DMS 273 (cell line): ENCODE results near the gene MYT1.
A peak's percentile ranks its signal among the peaks of the same experiment; 100 is the strongest.
"Not testable (repeated sequence)": the region's sequence is repeated elsewhere in the genome, so short reads cannot be mapped to it uniquely, and the experiment has no call there.

Experiments
- DNase-seq: peaks from one replicate; lab custom pipeline; 2025; ENCODE audit not compliant: unreplicated experiment; lab: John Stamatoyannopoulos, UW

MYT1 gene

GRCh38 chr20:64228751-64229506 is 64.7 kb downstream of the MYT1 start:
- peak; percentile 31 for DNase-seq

DNA sequence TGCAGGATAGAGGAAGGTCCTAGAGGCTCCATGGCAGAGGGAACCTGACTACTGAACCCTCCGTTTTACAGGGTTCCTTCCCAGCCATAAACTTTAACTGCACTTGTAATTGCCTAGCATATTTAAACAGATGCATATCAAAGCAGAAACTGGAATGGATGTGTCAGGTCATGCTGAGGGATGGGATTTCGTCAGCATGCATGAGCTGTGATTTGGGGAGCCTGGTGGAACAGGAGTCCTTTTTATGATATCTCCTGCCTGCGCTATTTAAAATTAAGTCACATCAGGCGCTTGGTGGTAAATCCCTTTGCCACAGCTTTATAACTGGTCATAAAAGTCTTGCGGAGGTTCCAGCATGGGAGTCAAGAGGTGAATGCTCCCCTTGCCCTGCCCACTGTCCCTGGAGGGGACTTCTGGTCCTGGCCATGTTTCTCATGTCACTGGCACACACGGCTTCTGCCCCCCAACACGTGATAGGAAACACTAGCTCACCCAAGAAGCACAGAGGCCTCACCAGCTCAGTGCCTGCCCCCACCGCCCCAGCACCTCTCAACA is 65.3 kb downstream of the MYT1 start:
- DNase-seq: peak; percentile 46

- no peak for DNase-seq
Measured at GRCh38 chr20:64230461-64231145, 66.4 kb downstream of the MYT1 start.

GRCh38 chr20:64231621-64232550 is 67.6 kb downstream of the MYT1 start:
- DNase-seq: no peak

GRCh38 chr20:64232794-64233193 is 68.5 kb downstream of the MYT1 start:
- peak; percentile 28 for DNase-seq

GRCh38 chr20:64233725-64234124 is 69.5 kb downstream of the MYT1 start:
- DNase-seq: no peak

DNA sequence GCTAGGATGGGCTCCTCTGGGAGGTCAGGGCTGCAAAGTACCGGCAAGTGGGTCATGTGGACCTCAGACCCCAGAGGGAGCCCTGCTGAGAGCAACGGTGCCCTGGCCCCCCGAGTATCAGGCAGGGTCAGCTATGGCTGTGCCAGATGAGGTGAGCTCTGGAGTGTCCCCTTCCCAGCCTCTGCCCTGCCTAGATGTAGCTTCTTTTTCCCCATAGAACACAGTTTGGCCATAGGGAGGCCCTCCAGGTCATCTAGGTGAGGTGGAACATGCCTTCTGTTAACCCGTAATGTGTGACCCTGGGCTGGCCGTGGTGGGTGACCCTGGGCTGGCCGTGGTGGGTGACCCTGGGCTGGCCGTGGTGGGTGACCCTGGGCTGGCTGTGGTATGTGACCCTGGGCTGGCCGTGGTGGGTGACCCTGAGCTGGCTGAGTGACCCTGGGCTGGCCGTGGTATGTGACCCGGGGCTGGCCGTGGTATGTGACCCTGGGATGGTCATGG is 70.1 kb downstream of the MYT1 start:
- DNase-seq: no peak

- DNase-seq: not testable (repeated sequence)
Measured at GRCh38 chr20:64234921-64235565, 70.8 kb downstream of the MYT1 start.

DNA sequence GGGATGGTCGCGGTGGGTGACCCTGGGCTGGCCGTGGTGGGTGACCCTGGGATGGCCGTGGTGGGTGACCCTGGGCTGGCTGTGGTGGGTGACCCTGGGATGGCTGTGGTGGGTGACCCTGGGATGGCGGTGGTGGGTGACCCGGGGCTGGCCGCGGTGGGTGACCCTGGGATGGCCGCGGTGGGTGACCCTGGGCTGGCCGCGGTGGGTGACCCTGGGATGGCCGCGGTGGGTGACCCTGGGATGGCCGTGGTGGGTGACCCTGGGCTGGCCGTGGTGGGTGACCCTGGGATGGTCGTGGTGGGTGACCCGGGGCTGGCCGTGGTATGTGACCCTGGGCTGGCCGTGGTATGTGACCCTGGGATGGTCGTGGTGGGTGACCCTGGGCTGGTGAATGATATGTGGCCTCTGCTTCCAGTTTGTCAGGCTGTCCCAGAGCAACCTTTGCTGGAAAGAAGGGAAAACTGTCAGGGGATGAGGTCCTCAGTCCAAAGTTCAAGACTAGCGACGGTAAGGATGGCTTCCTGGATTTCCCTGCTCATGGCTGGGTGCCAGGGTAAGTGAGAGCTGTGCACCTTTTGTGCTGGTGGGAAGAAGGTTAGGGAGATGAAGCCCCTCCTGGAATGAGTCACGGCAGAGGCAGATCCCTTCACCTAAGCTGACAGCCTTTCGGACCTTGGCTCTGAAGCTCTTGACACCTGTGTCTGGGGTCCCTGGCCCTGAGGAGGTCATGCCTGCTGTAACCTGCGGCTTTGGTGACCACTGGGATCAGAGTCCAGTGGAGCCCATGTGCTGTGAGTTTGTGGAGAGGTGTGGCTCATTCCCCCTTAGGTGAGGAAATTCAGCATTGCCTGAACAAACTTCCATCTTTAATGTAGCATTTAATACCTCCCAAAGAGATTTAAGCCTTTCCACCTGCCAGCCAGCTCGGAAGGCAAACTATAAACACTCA is 72.2 kb downstream of the MYT1 start:
- no peak for DNase-seq

- DNase-seq: no peak
Measured at GRCh38 chr20:64237316-64237715, 73.1 kb downstream of the MYT1 start.

- DNase-seq: no peak
Measured at GRCh38 chr20:64238115-64238825, 74.0 kb downstream of the MYT1 start.

DNA sequence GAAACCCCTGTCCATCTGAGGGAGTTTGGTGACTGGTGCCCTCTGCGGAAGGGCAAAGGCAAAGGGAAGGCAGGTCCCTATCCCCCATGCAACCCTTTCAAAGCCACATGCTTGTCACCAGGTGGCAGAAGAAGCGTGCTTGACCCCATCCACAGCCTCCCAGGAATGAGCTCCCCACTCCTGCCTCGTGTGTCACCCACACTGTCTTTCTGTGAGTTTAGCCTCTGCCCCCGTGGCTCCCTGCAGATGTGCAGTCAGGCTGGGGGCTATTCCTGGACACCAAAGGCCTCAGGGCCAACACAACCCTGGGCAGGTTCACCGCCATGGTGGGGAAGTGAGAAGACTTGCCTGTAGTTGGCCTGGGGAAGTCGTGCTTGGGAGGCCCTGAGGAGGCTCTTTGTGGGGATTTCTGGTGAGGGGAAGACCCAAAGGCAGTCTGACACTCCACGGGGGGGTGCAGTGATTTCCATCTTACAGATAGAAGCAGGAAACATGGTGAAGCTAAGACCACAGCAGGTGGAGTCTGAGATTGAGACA is 74.7 kb downstream of the MYT1 start:
- DNase-seq: no peak

DNA sequence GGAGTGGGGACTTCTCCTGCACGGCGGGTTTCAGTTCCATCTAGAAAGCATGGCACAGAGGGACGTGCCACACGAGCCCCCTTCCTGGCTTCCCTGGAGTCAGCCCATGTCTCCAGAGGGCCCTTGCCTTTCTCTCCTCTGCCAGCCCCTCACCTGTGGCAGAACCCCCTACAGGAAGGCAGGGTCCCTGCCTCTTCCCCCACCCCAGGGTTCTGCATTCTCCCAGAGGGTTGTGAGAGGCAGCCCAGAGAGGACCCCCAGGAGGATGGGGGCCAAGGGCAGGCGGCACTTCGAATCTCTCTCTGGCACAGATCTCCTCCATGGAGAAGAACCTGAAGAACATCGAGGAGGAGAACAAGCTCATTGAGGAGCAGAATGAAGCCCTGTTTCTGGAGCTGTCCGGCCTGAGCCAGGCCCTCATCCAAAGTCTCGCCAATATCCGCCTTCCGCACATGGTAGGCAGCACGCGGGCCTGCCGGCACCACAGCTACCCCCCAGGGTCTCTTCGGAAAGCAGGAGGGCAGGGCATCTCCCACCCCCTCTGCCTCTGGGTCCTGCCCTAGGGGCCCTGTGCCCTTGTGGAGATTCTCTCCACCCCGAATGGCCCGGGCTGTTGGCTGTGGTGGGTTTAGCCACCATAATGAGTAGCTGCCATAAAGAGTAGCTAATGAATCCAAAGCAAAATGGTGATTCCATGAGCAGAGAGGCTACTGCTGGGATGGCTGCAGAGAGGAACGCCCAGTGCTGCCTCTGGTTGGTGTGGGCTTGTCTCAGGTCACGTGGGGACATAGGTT is 75.4 kb downstream of the MYT1 start:
- no peak for DNase-seq

GRCh38 chr20:64240243-64241015 is 76.2 kb downstream of the MYT1 start:
- DNase-seq: no peak

DNA sequence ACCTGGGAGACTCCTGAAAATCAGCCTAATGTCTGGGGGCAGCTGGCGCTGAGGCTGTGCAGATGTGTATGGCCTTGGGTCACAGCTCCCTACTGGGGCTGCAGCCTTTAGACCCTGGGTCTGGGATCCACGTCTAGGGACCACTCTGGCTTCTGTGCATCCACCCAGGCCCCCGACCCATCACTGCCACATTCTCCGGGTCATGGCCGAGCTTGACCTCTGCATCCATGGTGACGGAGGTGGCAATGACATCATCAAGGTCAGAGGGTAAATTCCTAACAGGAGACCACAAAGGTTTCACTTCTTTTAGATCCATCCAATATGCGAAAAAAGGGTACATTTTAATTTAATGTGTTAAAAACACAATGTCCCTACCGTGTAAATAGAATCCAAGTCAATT is 76.8 kb downstream of the MYT1 start:
- no peak for DNase-seq

- no peak for DNase-seq
Measured at GRCh38 chr20:64242003-64242796, 77.9 kb downstream of the MYT1 start.
